Vagina (tissue), 2 donors: ENCODE results near the gene FAM222A. TPM values are rescaled to one million over a fixed set of nuclear protein-coding genes. Genes with fewer than 3 reads are reported as not detected.

Experiments
- DNase-seq, 2 donors: peaks; one replicate each; pipeline ENCODE4 v3.0.0-alpha.2; 2017; ENCODE audit errors: extremely low spot score in 2 of 2
- H3K27ac ChIP-seq: fragments of 200-600 bp; sonication (generic); one replicate; pipeline ENCODE4 v1.5.1; 2019
- H3K27me3 ChIP-seq: fragments of 200-600 bp; sonication (generic); one replicate; pipeline ENCODE4 v1.5.1; 2019
- H3K36me3 ChIP-seq, 2 donors: fragments of 200-600 bp; sonication (generic); one replicate each; pipeline ENCODE4 v1.5.1; 2017 to 2019
- H3K4me1 ChIP-seq: fragments of 200-600 bp; sonication (generic); one replicate; pipeline ENCODE4 v1.5.1; 2019
- H3K4me3 ChIP-seq, 2 donors: fragments of 200-600 bp; sonication (generic); 1 replicate in 1 of 2; 2 replicates in 1 of 2; pipeline ENCODE4 v1.5.1; 2016 to 2019
- H3K9me3 ChIP-seq: fragments of 200-600 bp; sonication (generic); one replicate; pipeline ENCODE4 v1.5.1; 2019
- POLR2A ChIP-seq, 2 donors: fragments of 450-650 bp; IDR thresholded peaks; one replicate each; pipeline ENCODE4 v1.6.1; 2017; ENCODE audit warnings: antibody characterized with exemption in 2 of 2, mild to moderate bottlenecking in 2 of 2, moderate library complexity in 2 of 2
- POLR2AphosphoS5 ChIP-seq, 2 donors: sonication (generic); formaldehyde crosslinking; IDR thresholded peaks; one replicate each; pipeline ENCODE4 v1.9.0; 2017; ENCODE audit warnings: antibody characterized with exemption in 2 of 2, mild to moderate bottlenecking in 2 of 2, low read depth in 1 of 2; ENCODE audit not compliant: insufficient read depth in 1 of 2
- intact Hi-C: fragments of 100-400 bp; cut with DNase I; formaldehyde crosslinking; loops from one replicate; pipeline ENCODE4 v1.15.1; 2023
- total RNA-seq: library from RNA; depleted of rRNA; stranded (reverse); fragments of >200 nt; gene quantifications from one replicate; pipeline ENCODE4 v1.2.3, GENCODE V29; 2016
- TF ChIP-seq, protein P1 (sequence below), 3 experiments: fragments of 450-650 bp in 2 of 3; fragments of 200-600 bp in 1 of 3; sonication (generic) in 1 of 3; IDR thresholded peaks; one replicate each; pipeline ENCODE4 v1.5.1; 2017 to 2019; ENCODE audit warnings: antibody characterized with exemption in 3 of 3, mild to moderate bottlenecking in 2 of 3, moderate library complexity in 2 of 3

Gene FAM222A
- total RNA-seq, 1 donor from 2014 or later = 1.5 TPM

- no peaks in the 10 kb centered on the region for H3K36me3 ChIP-seq
- no peak for DNase-seq
- no peak overlapping the region for H3K4me3 ChIP-seq
- no peaks in the 10 kb centered on the region for H3K9me3 ChIP-seq
- intact Hi-C loops = no loop called here
- H3K27ac ChIP-seq = no peak overlapping the region
- TF ChIP-seq POLR2AphosphoS5 (IDR thresholded peaks at IDR 0.05; ENCODE audit: insufficient read depth in 1 of 2, low read depth in 1 of 2) (no peak), POLR2A (IDR thresholded peaks at IDR 0.05) (no peak)
- TF ChIP-seq, protein P1, sequence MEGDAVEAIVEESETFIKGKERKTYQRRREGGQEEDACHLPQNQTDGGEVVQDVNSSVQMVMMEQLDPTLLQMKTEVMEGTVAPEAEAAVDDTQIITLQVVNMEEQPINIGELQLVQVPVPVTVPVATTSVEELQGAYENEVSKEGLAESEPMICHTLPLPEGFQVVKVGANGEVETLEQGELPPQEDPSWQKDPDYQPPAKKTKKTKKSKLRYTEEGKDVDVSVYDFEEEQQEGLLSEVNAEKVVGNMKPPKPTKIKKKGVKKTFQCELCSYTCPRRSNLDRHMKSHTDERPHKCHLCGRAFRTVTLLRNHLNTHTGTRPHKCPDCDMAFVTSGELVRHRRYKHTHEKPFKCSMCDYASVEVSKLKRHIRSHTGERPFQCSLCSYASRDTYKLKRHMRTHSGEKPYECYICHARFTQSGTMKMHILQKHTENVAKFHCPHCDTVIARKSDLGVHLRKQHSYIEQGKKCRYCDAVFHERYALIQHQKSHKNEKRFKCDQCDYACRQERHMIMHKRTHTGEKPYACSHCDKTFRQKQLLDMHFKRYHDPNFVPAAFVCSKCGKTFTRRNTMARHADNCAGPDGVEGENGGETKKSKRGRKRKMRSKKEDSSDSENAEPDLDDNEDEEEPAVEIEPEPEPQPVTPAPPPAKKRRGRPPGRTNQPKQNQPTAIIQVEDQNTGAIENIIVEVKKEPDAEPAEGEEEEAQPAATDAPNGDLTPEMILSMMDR (IDR thresholded peaks at IDR 0.05) = no peak
- H3K4me1 ChIP-seq = peaks cover under 1% of the 10 kb centered on the region
- no peaks in the 10 kb centered on the region for H3K27me3 ChIP-seq
Observed at GRCh38 chr12:109709401-109709991, 4.1 kb upstream of the FAM222A start.

- intact Hi-C loops = no loop called here
- no peaks in the 10 kb centered on the region for H3K9me3 ChIP-seq
- TF ChIP-seq, protein P1 (IDR thresholded peaks at IDR 0.05) = no peak
- TF ChIP-seq POLR2A (IDR thresholded peaks at IDR 0.05) (no peak), POLR2AphosphoS5 (IDR thresholded peaks at IDR 0.05; ENCODE audit: insufficient read depth in 1 of 2, low read depth in 1 of 2) (no peak)
- no peak for DNase-seq
- H3K4me3 ChIP-seq = no peak overlapping the region
- H3K36me3 ChIP-seq = no peaks in the 10 kb centered on the region
- no peaks in the 10 kb centered on the region for H3K27me3 ChIP-seq
- H3K4me1 ChIP-seq = peaks cover 5% of the 10 kb centered on the region
- no peak overlapping the region for H3K27ac ChIP-seq
Observed at GRCh38 chr12:109710205-109710746, 3.3 kb upstream of the FAM222A start.

- no peaks in the 10 kb centered on the region for H3K9me3 ChIP-seq
- no peak for TF ChIP-seq POLR2AphosphoS5 (IDR thresholded peaks at IDR 0.05; ENCODE audit: insufficient read depth in 1 of 2, low read depth in 1 of 2)
- TF ChIP-seq, protein P1 (IDR thresholded peaks at IDR 0.05) = no peak
- no peak for TF ChIP-seq POLR2A (IDR thresholded peaks at IDR 0.05)
- H3K4me1 ChIP-seq = peaks cover 5% of the 10 kb centered on the region
- no peak overlapping the region for H3K27ac ChIP-seq
- no peak overlapping the region for H3K4me3 ChIP-seq
- DNase-seq = no peak
- H3K27me3 ChIP-seq = no peaks in the 10 kb centered on the region
- H3K36me3 ChIP-seq = no peaks in the 10 kb centered on the region
- intact Hi-C loops = no loop called here
Observed at GRCh38 chr12:109710747-109711595, 2.7 kb upstream of the FAM222A start.

GRCh38 chr12:109711596-109712461 is 1.8 kb upstream of the FAM222A start:
- Histone ChIP-seq H3K4me1 (peaks cover 5% of the 10 kb centered on the region), H3K4me3 (no peak overlapping the region), H3K36me3 (no peaks in the 10 kb centered on the region), H3K27ac (no peak overlapping the region), H3K27me3 (no peaks in the 10 kb centered on the region), H3K9me3 (no peaks in the 10 kb centered on the region)
- intact Hi-C loops = no loop called here
- TF ChIP-seq POLR2A (IDR thresholded peaks at IDR 0.05) (no peak), POLR2AphosphoS5 (IDR thresholded peaks at IDR 0.05; ENCODE audit: insufficient read depth in 1 of 2, low read depth in 1 of 2) (no peak)
- TF ChIP-seq, protein P1 (IDR thresholded peaks at IDR 0.05) = no peak
- DNase-seq = no peak
